IMR-90 (cell line): Measurements from ENCODE around the gene RB1. TPM values are rescaled to one million over a fixed set of nuclear protein-coding genes. Genes with fewer than 3 reads are reported as not detected.
A peak's percentile ranks its signal among the peaks of the same experiment; 100 is the strongest.

Experiments
- ATAC-seq: fragments of 200-7000 bp; cut with Tn5 transposase; 2 replicates; pipeline ENCODE4 v1.9.1; 2020; ENCODE audit warnings: low read depth, mild to moderate bottlenecking, moderate library complexity
- BruUV-seq: library from RNA; stranded (reverse); fragments of 400-500 nt; replicated peaks from 2 replicates; lab custom pipeline; 2021; lab: Mats Ljungman, UMichigan
- CTCF ChIA-PET: fragments of 300-600 bp; formaldehyde crosslinking; extraction: SDS; loops from one replicate; lab custom pipeline; 2021; ENCODE audit warnings: antibody characterized with exemption; lab: Yijun Ruan, JAX
- POLR2A ChIA-PET: fragments of 300-600 bp; sonication (Branson Sonifier 250); formaldehyde crosslinking; loops from one replicate; lab custom pipeline; 2022; ENCODE audit warnings: antibody characterized with exemption; ENCODE audit not compliant: unreplicated experiment; lab: Charles Lee
- DNase-seq: peaks from one replicate; pipeline ENCODE4 v3.0.0; 2013
- H2AFZ ChIP-seq: replicated peaks from 2 replicates; pipeline ENCODE3; 2013; ENCODE audit warnings: low read length, mild to moderate bottlenecking; ENCODE audit not compliant: poor library complexity
- H2AK5ac ChIP-seq: 2 replicates; pipeline ENCODE4 v1.6.1; 2013; ENCODE audit warnings: low read depth, low read length, inconsistent platforms
- H2AK9ac ChIP-seq: replicated peaks from 2 replicates; pipeline ENCODE3; 2013; ENCODE audit warnings: mild to moderate bottlenecking, low read depth, low read length, moderate library complexity; ENCODE audit not compliant: poor library complexity
- H2BK120ac ChIP-seq: 2 replicates; pipeline ENCODE4 v1.6.1; 2013; ENCODE audit warnings: low read depth, low read length, inconsistent platforms
- H2BK15ac ChIP-seq: 3 replicates; pipeline ENCODE4 v1.6.1; 2013; ENCODE audit warnings: low read depth, low read length, inconsistent platforms
- H2BK20ac ChIP-seq: 2 replicates; pipeline ENCODE4 v1.6.1; 2013; ENCODE audit warnings: low read depth, mild to moderate bottlenecking, inconsistent platforms, low read length, moderate library complexity
- H2BK5ac ChIP-seq: 2 replicates; pipeline ENCODE4 v1.6.1; 2013; ENCODE audit warnings: mild to moderate bottlenecking, low read depth, low read length, inconsistent platforms; ENCODE audit not compliant: poor library complexity, severe bottlenecking
- H3K14ac ChIP-seq: replicated peaks from 2 replicates; pipeline ENCODE4 v1.6.1; 2013; ENCODE audit warnings: low read depth, low read length, inconsistent platforms
- H3K18ac ChIP-seq: 2 replicates; pipeline ENCODE4 v1.6.1; 2013; ENCODE audit warnings: low read depth, low read length, control low read depth
- H3K23ac ChIP-seq: 2 replicates; pipeline ENCODE4 v1.6.1; 2013; ENCODE audit warnings: low read depth, low read length, inconsistent platforms
- H3K27ac ChIP-seq: 2 replicates; pipeline ENCODE4 v1.5.1; 2013; ENCODE audit warnings: mild to moderate bottlenecking, control low read depth, low read length; ENCODE audit not compliant: insufficient read depth
- H3K27me3 ChIP-seq: 2 replicates; pipeline ENCODE4 v1.6.1; 2013; ENCODE audit warnings: low read length; ENCODE audit not compliant: control insufficient read depth, insufficient read depth
- H3K36me3 ChIP-seq: 2 replicates; pipeline ENCODE4 v1.6.1; 2013; ENCODE audit warnings: low read length, mixed read lengths; ENCODE audit not compliant: control insufficient read depth, insufficient read depth
- H3K4ac ChIP-seq: 2 replicates; pipeline ENCODE4 v1.6.1; 2013; ENCODE audit warnings: low read depth, low read length, inconsistent platforms
- H3K4me1 ChIP-seq: 2 replicates; pipeline ENCODE4 v1.6.1; 2013; ENCODE audit warnings: low read length, mixed read lengths; ENCODE audit not compliant: control insufficient read depth, insufficient read depth
- H3K4me2 ChIP-seq: 2 replicates; pipeline ENCODE4 v1.6.1; 2013; ENCODE audit warnings: low read depth, mild to moderate bottlenecking, control low read depth, low read length, moderate library complexity
- H3K4me3 ChIP-seq: 2 replicates; pipeline ENCODE4 v1.5.1; 2013; ENCODE audit warnings: low read depth, mild to moderate bottlenecking, control low read depth, low read length, moderate library complexity; ENCODE audit not compliant: insufficient read depth
- H3K56ac ChIP-seq: 2 replicates; pipeline ENCODE4 v1.6.1; 2013; ENCODE audit warnings: low read length, inconsistent platforms; ENCODE audit not compliant: insufficient read depth; ENCODE audit errors: extremely low read depth
- H3K79me1 ChIP-seq, 2 experiments: 2 replicates each; pipeline ENCODE4 v1.6.1; 2013; ENCODE audit warnings: low read length in 2 of 2, inconsistent platforms in 1 of 2, low read depth in 1 of 2
- H3K9ac ChIP-seq: 2 replicates; pipeline ENCODE4 v1.6.1; 2013; ENCODE audit warnings: low read depth, low read length, control low read depth
- H3K9me1 ChIP-seq: 2 replicates; pipeline ENCODE4 v1.6.1; 2013; ENCODE audit warnings: low read length, inconsistent platforms; ENCODE audit not compliant: insufficient read depth
- H3K9me3 ChIP-seq: 2 replicates; pipeline ENCODE4 v1.6.1; 2013; ENCODE audit warnings: low read length; ENCODE audit not compliant: control insufficient read depth, insufficient read depth
- H4K20me1 ChIP-seq: 2 replicates; pipeline ENCODE4 v1.6.1; 2013; ENCODE audit warnings: low read length, inconsistent platforms; ENCODE audit not compliant: insufficient read depth
- H4K5ac ChIP-seq: 2 replicates; pipeline ENCODE4 v1.6.1; 2013; ENCODE audit warnings: mild to moderate bottlenecking, low read depth, low read length, control low read depth
- H4K8ac ChIP-seq, 2 experiments: 2 replicates each; pipeline ENCODE4 v1.6.1; 2013; ENCODE audit warnings: low read depth in 2 of 2, low read length in 2 of 2, control low read depth in 1 of 2, inconsistent platforms in 1 of 2
- H4K91ac ChIP-seq: 2 replicates; pipeline ENCODE4 v1.6.1; 2013; ENCODE audit warnings: low read depth, low read length, inconsistent platforms; ENCODE audit not compliant: insufficient read depth
- CEBPB ChIP-seq: IDR thresholded peaks from 2 replicates; pipeline ENCODE4 v1.6.1; 2012; ENCODE audit warnings: low read depth, low read length, improper control_type of control experiment
- CHD1 ChIP-seq: IDR thresholded peaks from 2 replicates; pipeline ENCODE4 v1.6.1; 2012; ENCODE audit warnings: low read depth, low read length, improper control_type of control experiment
- MAFK ChIP-seq: IDR thresholded peaks from 2 replicates; pipeline ENCODE4 v1.6.1; 2012; ENCODE audit warnings: low read depth, low read length, improper control_type of control experiment
- MXI1 ChIP-seq: IDR thresholded peaks from 2 replicates; pipeline ENCODE4 v1.6.1; 2012; ENCODE audit warnings: low read depth, mild to moderate bottlenecking, low read length, moderate library complexity, borderline replicate concordance
- NFE2L2 ChIP-seq: fragments of 150-350 bp; IDR thresholded peaks from 2 replicates; pipeline ENCODE4 v1.6.1; 2016; ENCODE audit warnings: low read depth, mild to moderate bottlenecking, low read length
- POLR2A ChIP-seq: IDR thresholded peaks from 2 replicates; pipeline ENCODE4 v1.6.1; 2012; ENCODE audit warnings: mild to moderate bottlenecking, low read depth, low read length
- RAD21 ChIP-seq: IDR thresholded peaks from 2 replicates; pipeline ENCODE4 v1.6.1; 2012; ENCODE audit warnings: low read length, improper control_type of control experiment
- RCOR1 ChIP-seq: IDR thresholded peaks from 2 replicates; pipeline ENCODE4 v1.6.1; 2012; ENCODE audit warnings: mild to moderate bottlenecking, low read length, improper control_type of control experiment; ENCODE audit not compliant: insufficient replicate concordance
- RFX5 ChIP-seq: IDR thresholded peaks from 2 replicates; pipeline ENCODE4 v1.8.0; 2012; ENCODE audit warnings: low read depth, mild to moderate bottlenecking, low read length, moderate library complexity
- SMC3 ChIP-seq: fragments of 150-350 bp; IDR thresholded peaks from 2 replicates; pipeline ENCODE4 v1.6.1; 2016; ENCODE audit warnings: low read depth, mild to moderate bottlenecking, antibody characterized with exemption, low read length, moderate library complexity
- USF2 ChIP-seq: fragments of 150-350 bp; IDR thresholded peaks from 2 replicates; pipeline ENCODE4 v1.6.1; 2017; ENCODE audit warnings: mild to moderate bottlenecking, antibody characterized with exemption, low read length, low read depth
- WGBS, 2 experiments: methylation state at CpG; one replicate each; pipeline versions ENCODE4 v1.1.5 to v1.1.7; 2013; ENCODE audit warnings: missing lambda C conversion rate in 2 of 2; ENCODE audit not compliant: insufficient read length in 1 of 2; ENCODE audit errors: extremely low coverage in 2 of 2; 5-methylcytosine and 5-hydroxymethylcytosine counted together
- dilution Hi-C: fragments of 300-500 bp; cut with HindIII; formaldehyde crosslinking; loops from one replicate; pipeline ENCODE4 v1.14.3; 2018; ENCODE audit warnings: low sequenced_read_pairs; ENCODE audit not compliant: unreplicated experiment
- in situ Hi-C: fragments of 300-500 bp; cut with MboI; formaldehyde crosslinking; loops from 3 replicates; pipeline ENCODE4 v1.14.3; 2019; ENCODE audit warnings: low sequenced_read_pairs, inconsistent platforms, mixed read lengths
- intact Hi-C: fragments of 100-400 bp; cut with micrococcal nuclease; formaldehyde crosslinking; loops from 2 replicates; pipeline ENCODE4 v1.10.0; 2022
- polyA plus RNA-seq, 3 experiments: library from polyadenylated mRNA; depleted of rRNA; stranded (reverse); fragments of >200 nt; gene quantifications; 2 replicates each; pipeline ENCODE4 v1.2.3, GENCODE V29; 2012; ENCODE audit warnings: low replicate concordance in 1 of 3
- total RNA-seq: library from RNA; depleted of rRNA; stranded (reverse); fragments of >200 nt; gene quantifications from 2 replicates; pipeline ENCODE4 v1.2.3, GENCODE V29; 2012
- TF ChIP-seq, protein P1 (sequence below): fragments of 150-350 bp; IDR thresholded peaks from 2 replicates; pipeline ENCODE4 v1.6.1; 2016; ENCODE audit warnings: low read depth, mild to moderate bottlenecking, low read length, moderate library complexity, borderline replicate concordance

RB1 gene
- total and polyA plus RNA-seq, 2 of the 4 experiments (the other 2 are of a cell fraction): 11.4 to 15.4 TPM

DNA sequence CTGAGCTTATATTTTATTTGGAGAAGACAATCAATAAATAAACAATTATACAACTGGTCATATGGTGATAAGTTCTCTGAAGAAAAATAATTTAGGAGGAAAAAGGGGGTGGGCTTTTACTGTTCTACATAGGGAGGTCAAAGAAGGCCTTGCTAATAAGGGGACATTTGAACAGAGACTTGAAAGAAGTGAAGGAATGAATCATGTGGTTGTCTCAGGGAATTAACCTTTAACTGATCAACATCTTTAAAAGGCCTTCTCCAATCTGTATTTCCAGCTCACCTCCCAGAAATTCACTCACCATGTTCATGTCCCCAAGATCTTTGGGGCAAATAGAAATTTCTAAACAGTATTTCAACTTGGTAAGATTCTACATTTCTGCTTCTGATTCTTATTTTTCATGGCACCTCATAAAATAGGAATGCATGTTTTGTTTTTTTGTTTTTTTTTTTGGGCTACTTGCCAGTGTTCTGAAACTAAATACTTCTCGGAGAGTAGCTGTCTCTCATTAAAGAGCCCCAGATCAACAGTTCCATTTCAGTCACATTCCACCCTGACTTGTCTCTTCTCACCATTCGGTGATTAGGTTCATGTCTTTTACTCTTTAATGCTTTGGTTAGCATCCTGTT lies 128.6 kb downstream of the RB1 start:
- H2AFZ ChIP-seq: no peak overlapping the region
- H3K9ac ChIP-seq: no peak overlapping the region
- CTCF ChIA-PET: no interaction called here
- H2BK5ac ChIP-seq: peak overlapping the region; percentile 12
- WGBS, 2 experiments: 60% methylated on average over 1 of the region's 2 CpGs; no CpG with 5 or more reads in 1 of the 2 experiments
- peak overlapping the region; percentile 49; the same call in 1 of the 2 replicates for H3K18ac ChIP-seq
- H2AK9ac ChIP-seq: no peak overlapping the region
- H3K36me3 ChIP-seq: 0 out of 2 replicates have a peak, but pooled peaks cover 2% of the 10 kb centered on the region
- no peak overlapping the region for H3K14ac ChIP-seq
- H4K20me1 ChIP-seq: no peaks in the 10 kb centered on the region
- H3K23ac ChIP-seq: peak overlapping the region; percentile 14; the same call in 1 of the 2 replicates
- H3K4me2 ChIP-seq: peak overlapping the region; percentile 74; the same call in 1 of the 2 replicates
- H3K9me3 ChIP-seq: no peaks in the 10 kb centered on the region
- in situ Hi-C loops (no loop called here), dilution Hi-C loops (no loop called here), intact Hi-C loops (no loop called here)
- H3K79me1 ChIP-seq: peaks cover 8 to 13% of the 10 kb centered on the region in 2 experiments
- H2BK120ac ChIP-seq: no peak overlapping the region
- peaks cover 5% of the 10 kb centered on the region; the same call in 1 of the 2 replicates for H3K4me1 ChIP-seq
- no peak overlapping the region for H4K91ac ChIP-seq
- H2BK20ac ChIP-seq: no peak overlapping the region
- H3K27me3 ChIP-seq: no peaks in the 10 kb centered on the region
- peaks cover 3% of the 10 kb centered on the region; the same call in 1 of the 2 replicates for H3K9me1 ChIP-seq
- no peak overlapping the region for H3K27ac ChIP-seq
- no peak overlapping the region for H2BK15ac ChIP-seq
- H4K8ac ChIP-seq: peak overlapping the region in 1 of 2 experiments; percentile 4; a peak in 1 of 4 replicates
- DNase-seq (no peak), ATAC-seq (peak; percentile 40)
- no peak overlapping the region for H3K56ac ChIP-seq
- no peak overlapping the region for H2AK5ac ChIP-seq
- no peak overlapping the region for H3K4me3 ChIP-seq
- BruUV-seq: no TSS peak
- H3K4ac ChIP-seq: no peak overlapping the region
- peak overlapping the region; percentile 17; the same call in 1 of the 2 replicates for H4K5ac ChIP-seq
- TF ChIP-seq RAD21 (no peak), MAFK (no peak), SMC3 (no peak), USF2 (no peak), CEBPB (no peak), RFX5 (no peak), RCOR1 (no peak), POLR2A (no peak), MXI1 (no peak), NFE2L2 (no peak), CHD1 (no peak)
- TF ChIP-seq, protein P1, sequence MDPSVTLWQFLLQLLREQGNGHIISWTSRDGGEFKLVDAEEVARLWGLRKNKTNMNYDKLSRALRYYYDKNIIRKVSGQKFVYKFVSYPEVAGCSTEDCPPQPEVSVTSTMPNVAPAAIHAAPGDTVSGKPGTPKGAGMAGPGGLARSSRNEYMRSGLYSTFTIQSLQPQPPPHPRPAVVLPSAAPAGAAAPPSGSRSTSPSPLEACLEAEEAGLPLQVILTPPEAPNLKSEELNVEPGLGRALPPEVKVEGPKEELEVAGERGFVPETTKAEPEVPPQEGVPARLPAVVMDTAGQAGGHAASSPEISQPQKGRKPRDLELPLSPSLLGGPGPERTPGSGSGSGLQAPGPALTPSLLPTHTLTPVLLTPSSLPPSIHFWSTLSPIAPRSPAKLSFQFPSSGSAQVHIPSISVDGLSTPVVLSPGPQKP: no peak
- POLR2A ChIA-PET: no interaction called here
